Endodermal cell (in vitro differentiated cells): ENCODE results near the gene B4GALNT1. TPM values are rescaled to one million over a fixed set of nuclear protein-coding genes. Genes with fewer than 3 reads are reported as not detected.

ENCODE experiments used
- DNase-seq: peaks from one replicate; pipeline ENCODE4 v3.0.0-alpha.2; 2017
- H3K27ac ChIP-seq: 2 replicates; pipeline ENCODE4 v1.5.1; 2013; ENCODE audit warnings: mild to moderate bottlenecking, low read depth, low read length, moderate library complexity
- H3K27me3 ChIP-seq: 2 replicates; pipeline ENCODE4 v1.6.1; 2013; ENCODE audit warnings: mild to moderate bottlenecking, low read length, moderate library complexity; ENCODE audit not compliant: insufficient read depth, control insufficient read depth, poor library complexity, severe bottlenecking
- H3K36me3 ChIP-seq: 2 replicates; pipeline ENCODE4 v1.7.0; 2013; ENCODE audit warnings: mild to moderate bottlenecking, low read length, moderate library complexity; ENCODE audit not compliant: control insufficient read depth, insufficient read depth
- H3K4me1 ChIP-seq: one replicate; pipeline ENCODE4 v1.7.0; 2013; ENCODE audit warnings: low read length; ENCODE audit not compliant: control insufficient read depth, insufficient read depth
- H3K4me3 ChIP-seq: 2 replicates; pipeline ENCODE4 v1.5.1; 2013; ENCODE audit warnings: mild to moderate bottlenecking, low read length, moderate library complexity
- H3K9ac ChIP-seq: 2 replicates; pipeline ENCODE4 v1.6.1; 2013; ENCODE audit warnings: mild to moderate bottlenecking, low read length, moderate library complexity; ENCODE audit not compliant: poor library complexity, severe bottlenecking; ENCODE audit errors: extremely low read depth
- H3K9me3 ChIP-seq: 2 replicates; pipeline ENCODE4 v1.6.1; 2013; ENCODE audit warnings: mild to moderate bottlenecking, low read length, moderate library complexity; ENCODE audit not compliant: control insufficient read depth
- H3K27ac Mint-ChIP-seq: 2 replicates; pipeline ENCODE4 v1.8.0; 2020; ENCODE audit warnings: mixed read lengths
- H3K27me3 Mint-ChIP-seq: 2 replicates; pipeline ENCODE4 v1.8.0; 2021; ENCODE audit warnings: mild to moderate bottlenecking, mixed read lengths; ENCODE audit not compliant: insufficient read depth
- H3K36me3 Mint-ChIP-seq: 2 replicates; pipeline ENCODE4 v1.8.0; 2020; ENCODE audit warnings: low read depth, mixed read lengths
- H3K4me1 Mint-ChIP-seq: 2 replicates; pipeline ENCODE4 v1.8.0; 2020; ENCODE audit warnings: mixed read lengths
- H3K4me3 Mint-ChIP-seq: 2 replicates; pipeline ENCODE4 v1.8.0; 2020; ENCODE audit warnings: mild to moderate bottlenecking, moderate library complexity, mixed read lengths
- H3K9me3 Mint-ChIP-seq: 2 replicates; pipeline ENCODE4 v1.8.0; 2020; ENCODE audit warnings: mild to moderate bottlenecking, mixed read lengths
- CTCF ChIP-seq: fragments of 200-600 bp; sonication (generic); conservative IDR thresholded peaks from 2 replicates; pipeline ENCODE4 v1.5.0; 2021; ENCODE audit warnings: antibody characterized with exemption, mild to moderate bottlenecking
- WGBS, 2 experiments: methylation state at CpG; one replicate each; pipeline versions ENCODE4 v1.1.5 to v1.1.7; 2013; ENCODE audit warnings: missing lambda C conversion rate in 2 of 2, mixed read lengths in 1 of 2; ENCODE audit not compliant: insufficient coverage in 1 of 2, insufficient read length in 1 of 2; 5-methylcytosine and 5-hydroxymethylcytosine counted together
- total RNA-seq, 2 donors: library from RNA; stranded (reverse); fragmentation: NEBNext Ultra II Directional in 1 of 2; extraction: Animal tissue kit (Norgen Biotek cat#: 25700) in 1 of 2; gene quantifications; 2 replicates in 1 of 2; 3 replicates in 1 of 2; pipeline ENCODE4 v1.2.1, GENCODE V29; 2021

The B4GALNT1 gene
- total RNA-seq, 2 donors from 2014 or later, result 0.49 to 0.66 TPM

- 3 to 4% methylated on average over 7 to 29 of the region's 29 CpGs for WGBS, 2 experiments
- Mint-ChIP-seq H3K9me3 (no peaks in the 10 kb centered on the region), H3K27me3 (peaks cover 52% of the 10 kb centered on the region), H3K4me3 (peak overlapping the region; percentile 63), H3K27ac (no peak overlapping the region), H3K36me3 (peaks cover 25% of the 10 kb centered on the region), H3K4me1 (peaks cover 11% of the 10 kb centered on the region)
- Histone ChIP-seq H3K4me3 (peak overlapping the region; percentile 78), H3K27ac (no peak overlapping the region), H3K9ac (no peak overlapping the region), H3K9me3 (no peaks in the 10 kb centered on the region), H3K36me3 (peaks cover 4% of the 10 kb centered on the region), H3K4me1 (peaks cover 2% of the 10 kb centered on the region), H3K27me3 (peaks cover 29% of the 10 kb centered on the region)
- no peak for DNase-seq
- no peak for TF ChIP-seq CTCF
Observed at GRCh38 chr12:57610554-57611107, 22.4 kb downstream of the B4GALNT1 start.

GRCh38 chr12:57609781-57610553 lies 23.0 kb downstream of the B4GALNT1 start:
- no peaks in the 10 kb centered on the region for H3K9me3 Mint-ChIP-seq

More at GRCh38 chr12:57609781-57610553, 23.0 kb downstream of the B4GALNT1 start:
- H3K9ac ChIP-seq, result no peak overlapping the region
- H3K27me3 ChIP-seq, result peaks cover 23% of the 10 kb centered on the region
- peaks cover 16% of the 10 kb centered on the region for H3K4me1 Mint-ChIP-seq
- DNase-seq, result peak; percentile 73
- H3K27ac Mint-ChIP-seq, result no peak overlapping the region
- H3K36me3 Mint-ChIP-seq, result peaks cover 22% of the 10 kb centered on the region
- no peak overlapping the region for H3K27ac ChIP-seq
- WGBS, 2 experiments, result 10 to 20% methylated on average over 3 to 34 of the region's 34 CpGs
- H3K4me3 ChIP-seq, result peak overlapping the region; percentile 78
- no peak for TF ChIP-seq CTCF
- peak overlapping the region; percentile 63 for H3K4me3 Mint-ChIP-seq
- peaks cover 4% of the 10 kb centered on the region for H3K4me1 ChIP-seq
- peaks cover 4% of the 10 kb centered on the region for H3K36me3 ChIP-seq
- no peaks in the 10 kb centered on the region for H3K9me3 ChIP-seq
- peaks cover 46% of the 10 kb centered on the region for H3K27me3 Mint-ChIP-seq
